ENCODE results near the gene TTC39C.

The TTC39C gene

DNA sequence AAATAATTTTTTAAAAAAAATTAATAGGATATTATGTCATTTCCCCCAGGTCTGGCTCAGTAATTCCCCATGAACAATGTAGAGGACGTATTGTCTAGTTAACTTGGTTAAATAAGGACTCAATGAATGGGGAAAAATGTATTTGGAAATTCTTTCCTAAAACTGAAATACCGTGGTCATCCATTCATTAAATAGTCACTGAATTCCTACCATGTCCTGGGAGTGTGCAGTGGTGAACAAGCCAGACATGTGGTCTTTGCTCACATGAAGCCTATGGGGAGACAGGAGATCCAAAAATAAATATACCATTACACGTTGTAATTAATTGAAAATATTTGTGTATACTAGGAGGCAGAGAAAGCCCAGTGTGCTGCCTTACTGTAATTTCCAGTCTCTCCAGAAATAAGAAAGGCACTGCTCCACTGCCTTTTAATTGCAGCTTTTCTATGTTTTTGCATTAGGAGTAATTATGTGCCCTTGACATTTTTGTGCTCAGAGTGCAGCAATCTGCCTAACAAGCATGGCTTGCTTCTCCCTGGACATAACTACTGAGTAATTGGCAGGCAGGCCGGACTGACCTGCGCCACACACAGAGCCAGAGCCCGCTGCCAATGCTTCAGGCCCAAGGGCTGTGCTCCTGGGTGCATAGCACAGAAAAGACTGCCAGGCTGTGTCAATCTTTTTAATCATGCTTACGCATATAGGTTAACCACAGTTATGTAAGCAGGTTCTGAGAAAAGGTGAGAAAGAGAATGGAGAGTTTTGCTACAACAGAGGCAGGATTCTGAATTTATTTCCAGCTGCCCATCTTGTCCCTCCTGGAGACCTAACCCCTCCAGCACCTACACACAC, 22.2 kb upstream of the TTC39C start:
- DNase-seq = no peak

GRCh38 chr18:23992941-23993280, 21.6 kb upstream of the TTC39C start:
- no peak for DNase-seq

GRCh38 chr18:23994361-23994902, 20.1 kb upstream of the TTC39C start:
- peak; percentile 83 for DNase-seq

DNA sequence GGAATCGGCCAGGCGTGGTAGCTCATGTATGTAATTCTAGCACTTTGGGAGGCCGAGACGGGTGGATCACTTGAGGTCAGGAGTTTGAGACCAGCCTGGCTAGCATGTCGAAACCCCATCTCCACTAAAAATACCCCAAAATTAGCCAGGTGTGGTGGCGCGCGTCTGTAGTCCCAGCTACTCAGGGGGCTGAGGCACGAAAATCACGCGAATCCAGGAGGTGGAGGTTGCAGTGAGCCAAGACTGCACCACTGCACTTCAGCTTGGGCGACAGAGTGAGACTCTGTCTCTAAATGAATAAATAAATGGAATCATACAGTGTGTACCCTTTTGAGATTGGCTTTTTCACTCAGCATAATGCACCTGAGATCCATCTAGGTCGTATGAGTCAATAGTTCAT, 19.4 kb upstream of the TTC39C start:
- DNase-seq = no peak

DNA sequence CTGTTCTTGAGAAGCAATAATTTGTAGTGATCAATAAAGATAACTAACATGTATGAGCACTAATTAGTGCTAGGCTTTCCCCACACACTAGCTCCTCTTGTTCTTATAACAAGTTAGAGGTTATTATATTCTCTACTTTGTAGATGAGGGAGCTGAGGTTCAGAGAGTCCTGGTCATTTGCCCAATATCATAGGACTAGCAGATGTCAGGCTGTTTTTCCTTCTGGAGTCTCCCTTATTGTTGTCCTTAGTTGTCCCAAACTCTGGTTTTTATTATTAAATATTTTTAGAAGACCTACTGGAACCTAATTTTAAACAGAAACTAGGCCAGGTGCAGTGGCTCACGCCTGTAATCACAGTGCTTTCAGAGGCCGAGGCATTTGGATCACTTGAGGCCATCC, 16.5 kb upstream of the TTC39C start:
- DNase-seq = no peak

DNA sequence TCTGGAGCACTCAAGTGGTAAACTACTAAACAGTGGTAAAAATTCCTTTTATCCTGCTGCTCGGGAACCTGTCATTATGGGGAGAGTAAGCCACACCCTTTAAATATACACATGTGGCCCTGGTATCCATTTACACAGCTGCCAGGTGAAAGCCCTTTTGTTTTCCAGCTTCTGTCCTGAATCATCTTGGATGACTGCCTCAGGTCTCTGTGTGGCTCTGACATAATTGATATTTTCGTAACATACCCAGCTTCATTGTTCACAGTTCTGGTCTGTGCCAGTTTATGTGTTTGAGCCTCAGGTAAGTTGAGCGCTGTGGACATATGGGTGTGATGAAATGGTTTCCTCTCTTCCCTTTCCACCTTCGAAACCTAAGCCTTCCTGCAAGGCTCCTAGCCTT, 15.7 kb upstream of the TTC39C start:
- DNase-seq = no peak

GRCh38 chr18:24000613-24001490, 13.7 kb upstream of the TTC39C start:
- no peak for DNase-seq

- DNase-seq = no peak
Measured at GRCh38 chr18:24002479-24002878, 12.1 kb upstream of the TTC39C start.

- no peak for DNase-seq
Measured at GRCh38 chr18:24003288-24003687, 11.3 kb upstream of the TTC39C start.

DNA sequence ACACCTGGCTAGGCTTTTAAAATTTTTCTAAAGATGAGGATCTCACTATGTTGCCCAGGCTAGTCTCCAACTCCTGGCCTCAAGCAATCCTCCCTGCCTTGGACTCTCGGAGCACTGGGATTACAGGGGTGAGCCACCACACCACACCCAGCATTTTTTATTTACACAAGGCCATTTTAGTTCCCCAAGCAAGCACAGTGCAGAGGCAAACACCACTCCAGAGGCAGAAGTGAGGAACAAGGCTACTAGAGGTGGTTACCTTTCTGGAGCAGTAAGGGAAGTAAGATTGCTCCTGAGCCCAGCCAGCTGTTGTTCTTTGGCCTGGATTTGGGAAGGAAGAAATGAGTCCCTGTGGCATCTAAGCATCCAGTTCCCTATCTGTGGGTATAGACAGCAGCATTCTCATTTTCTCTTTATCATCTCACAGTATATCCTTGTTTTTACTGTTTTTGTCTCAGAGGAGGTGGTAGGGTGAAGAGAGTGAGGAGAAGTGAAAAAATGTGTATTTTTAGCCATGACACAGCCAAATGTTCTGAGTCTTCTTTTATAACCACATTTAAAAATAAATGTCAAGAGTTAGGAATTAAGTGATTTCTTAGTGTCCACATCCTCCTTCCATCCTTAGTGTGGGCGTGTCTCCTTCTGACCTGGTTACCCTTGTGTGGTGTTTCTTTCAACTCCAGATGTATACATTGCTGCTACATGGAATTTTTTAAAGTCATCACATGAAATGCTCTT, 10.5 kb upstream of the TTC39C start:
- DNase-seq = no peak

GRCh38 chr18:24006712-24007313, 7.7 kb upstream of the TTC39C start:
- no peak for DNase-seq

DNA sequence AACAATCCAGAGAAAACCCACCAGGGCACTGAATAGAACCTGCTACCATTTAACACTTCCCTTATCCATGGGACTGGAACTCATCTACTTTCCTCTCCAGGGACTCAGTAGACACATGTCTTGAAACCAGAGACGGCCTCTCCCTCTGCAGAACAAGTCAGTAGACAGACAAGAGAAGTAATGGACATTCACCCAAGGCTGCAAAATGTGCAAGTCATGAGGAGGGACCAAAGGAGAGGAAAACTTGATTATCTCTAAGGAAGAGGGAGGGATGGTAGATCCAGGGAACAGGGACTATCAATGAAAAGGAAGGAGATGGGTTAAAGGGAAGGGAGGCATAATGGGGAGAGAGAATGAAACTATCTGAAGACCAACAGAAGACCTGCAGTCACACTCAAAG, 5.3 kb upstream of the TTC39C start:
- no peak for DNase-seq

GRCh38 chr18:24009651-24010333, 4.8 kb upstream of the TTC39C start:
- DNase-seq = no peak

GRCh38 chr18:24010673-24011072, 3.9 kb upstream of the TTC39C start:
- DNase-seq = no peak

GRCh38 chr18:24011123-24011917, 3.2 kb upstream of the TTC39C start:
- DNase-seq = no peak

- DNase-seq = no peak
Measured at GRCh38 chr18:24013051-24013450, 1.5 kb upstream of the TTC39C start.

- peak; percentile 44 for DNase-seq
Measured at GRCh38 chr18:24014986-24015638, 558 bp downstream of the TTC39C start.

- DNase-seq = no peak
Measured at GRCh38 chr18:24015639-24016631, 1.4 kb downstream of the TTC39C start.

DNA sequence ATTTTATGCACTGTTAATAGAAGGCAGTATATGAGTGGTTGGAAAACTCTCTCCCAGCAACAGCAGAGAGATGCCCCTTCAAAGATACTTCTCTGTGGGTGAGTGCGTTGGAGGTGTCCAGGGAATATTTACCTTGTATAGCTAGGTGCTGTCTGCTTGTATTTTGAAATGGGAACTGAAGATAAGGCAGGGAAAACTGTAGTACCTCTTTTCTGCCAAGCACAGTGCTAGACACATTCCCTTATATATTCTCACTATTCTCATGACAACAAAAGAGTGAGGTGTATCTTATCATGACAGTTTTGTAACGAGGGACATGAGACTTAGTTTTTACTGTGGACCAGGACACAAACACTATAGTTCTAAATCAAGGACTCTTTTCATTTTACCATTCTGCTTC, 2.1 kb downstream of the TTC39C start:
- no peak for DNase-seq
